HG03342 (cell line): ENCODE data around the gene AQP11.
"Not testable (repeated sequence)": the region's sequence is repeated elsewhere in the genome, so short reads cannot be mapped to it uniquely, and the experiment has no call there.

Source experiments
- ATAC-seq: cut with Tn5 transposase; IDR thresholded peaks from one replicate; pipeline ENCODE4 v1.9.1; 2021; ENCODE audit warnings: mild to moderate bottlenecking, moderate library complexity; ENCODE audit not compliant: unreplicated experiment

Gene AQP11

GRCh38 chr11:77590194-77590782, 535 bp downstream of the AQP11 start:
- peak; percentile 7 for ATAC-seq

DNA sequence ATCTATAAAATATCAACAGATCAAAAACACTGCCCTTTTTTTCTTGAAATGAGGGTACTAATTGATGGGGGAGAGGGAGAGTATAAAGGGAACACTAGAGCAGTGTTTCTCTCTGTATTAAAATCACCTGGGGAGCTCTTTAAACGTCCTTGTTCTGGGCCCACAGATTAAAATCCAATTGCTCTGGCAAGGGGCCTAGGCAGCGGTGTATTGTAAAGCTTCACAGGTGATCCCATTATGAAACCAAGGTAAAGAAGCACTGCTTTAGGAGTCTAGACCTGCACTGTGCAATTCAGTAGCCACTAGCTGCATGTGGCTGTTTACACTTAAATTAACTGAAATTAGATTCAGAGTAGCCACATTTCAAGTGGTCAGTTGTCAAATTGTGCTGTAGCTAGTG, 3.0 kb downstream of the AQP11 start:
- no peak for ATAC-seq

DNA sequence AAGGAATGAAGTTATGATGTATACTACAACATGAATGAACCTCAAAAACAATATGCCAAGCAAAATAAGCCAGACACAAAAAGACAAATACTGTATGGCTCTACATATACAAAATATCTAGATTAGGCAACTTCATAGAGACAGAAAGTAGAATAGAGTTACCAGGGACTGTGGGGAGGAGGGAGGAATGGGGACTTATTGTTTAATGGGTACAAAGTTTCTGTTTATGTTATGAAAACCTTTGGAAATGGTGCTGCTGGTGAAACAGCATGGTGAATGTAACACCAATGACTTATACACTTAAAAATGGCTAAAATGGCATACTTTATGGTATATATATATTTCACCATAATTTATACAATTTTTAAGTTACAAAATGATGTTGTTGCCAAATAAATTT, 4.1 kb downstream of the AQP11 start:
- no peak for ATAC-seq

- no peak for ATAC-seq
Measured at GRCh38 chr11:77596626-77597025, 6.9 kb downstream of the AQP11 start.

DNA sequence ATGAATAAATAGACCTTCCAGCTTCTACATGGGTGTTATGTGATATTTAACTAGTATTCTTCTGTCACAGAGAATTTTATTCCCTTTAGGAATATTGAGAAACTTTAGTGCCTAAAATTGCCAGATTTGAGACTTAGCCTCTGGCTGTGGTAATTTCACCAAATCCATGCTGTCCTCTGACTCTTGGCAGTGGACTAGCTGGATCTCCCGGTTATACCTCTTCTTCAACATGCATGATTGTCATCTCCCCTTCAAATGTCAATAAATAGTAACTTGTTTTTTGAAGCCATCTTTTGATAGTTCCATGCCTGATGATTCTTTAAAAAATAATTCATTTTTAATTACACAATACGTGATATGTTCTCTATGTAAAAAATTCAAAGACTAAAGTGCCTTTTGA, 8.4 kb downstream of the AQP11 start:
- no peak for ATAC-seq

DNA sequence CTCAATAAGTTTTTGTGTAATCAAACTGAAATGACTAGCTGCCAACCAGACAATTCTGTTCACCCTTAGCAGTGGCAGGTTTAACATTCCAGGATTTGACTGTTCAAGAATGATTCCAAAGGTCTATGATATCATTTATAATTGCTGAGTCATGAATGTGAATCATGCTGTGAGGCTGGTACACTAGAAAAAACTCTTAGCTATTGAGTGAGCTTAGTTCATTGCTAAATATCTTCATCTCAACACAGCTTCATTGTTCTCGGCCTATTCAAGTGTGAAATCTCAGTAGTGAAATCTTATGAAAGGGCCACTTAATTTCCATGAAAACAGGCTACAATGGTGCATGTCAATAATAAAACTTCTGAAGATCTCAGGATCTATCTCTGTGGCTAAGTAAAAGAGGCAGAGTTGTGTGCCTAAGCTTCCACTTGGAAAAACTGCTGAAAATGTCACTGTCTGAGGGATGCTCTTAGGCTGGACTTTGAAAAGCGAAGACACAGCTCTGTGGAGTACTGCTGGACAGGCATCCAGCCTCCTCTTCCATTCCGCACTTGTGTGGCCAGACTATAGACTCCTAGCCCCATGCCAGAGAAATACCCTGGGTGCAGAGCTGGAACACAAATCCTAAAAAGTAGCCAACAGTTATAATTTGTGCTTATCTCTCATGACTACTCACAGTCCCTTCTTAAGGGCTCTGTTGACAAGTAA, 12.8 kb downstream of the AQP11 start:
- no peak for ATAC-seq

GRCh38 chr11:77604281-77604680, 14.5 kb downstream of the AQP11 start:
- no peak for ATAC-seq

GRCh38 chr11:77609234-77609633, 19.5 kb downstream of the AQP11 start:
- no peak for ATAC-seq

- no peak for ATAC-seq
Measured at GRCh38 chr11:77611921-77612320, 22.2 kb downstream of the AQP11 start.

- no peak for ATAC-seq
Measured at GRCh38 chr11:77617892-77618291, 28.1 kb downstream of the AQP11 start.

GRCh38 chr11:77619576-77620198, 29.9 kb downstream of the AQP11 start:
- no peak for ATAC-seq

GRCh38 chr11:77630157-77630710, 40.5 kb downstream of the AQP11 start:
- no peak for ATAC-seq

DNA sequence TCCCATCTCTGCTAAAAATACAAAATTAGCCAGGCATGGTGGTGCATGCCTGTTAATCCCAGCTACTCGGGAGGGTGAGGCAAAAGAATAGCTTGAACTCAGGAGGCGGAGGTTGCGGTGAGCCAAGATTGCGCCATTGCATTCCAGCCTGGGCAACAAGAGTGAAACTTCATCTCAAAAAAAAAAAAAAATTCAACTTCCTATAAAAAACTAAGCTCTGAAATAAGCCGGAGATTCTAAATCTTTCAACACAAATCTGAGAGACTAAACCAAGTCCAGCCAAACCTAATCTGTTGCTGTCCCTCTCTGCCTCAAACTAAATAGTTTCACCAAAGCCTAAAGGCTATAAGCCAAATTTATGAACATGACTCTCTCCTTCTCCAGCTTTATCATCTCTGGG, 44.2 kb downstream of the AQP11 start:
- not testable (repeated sequence) for ATAC-seq

DNA sequence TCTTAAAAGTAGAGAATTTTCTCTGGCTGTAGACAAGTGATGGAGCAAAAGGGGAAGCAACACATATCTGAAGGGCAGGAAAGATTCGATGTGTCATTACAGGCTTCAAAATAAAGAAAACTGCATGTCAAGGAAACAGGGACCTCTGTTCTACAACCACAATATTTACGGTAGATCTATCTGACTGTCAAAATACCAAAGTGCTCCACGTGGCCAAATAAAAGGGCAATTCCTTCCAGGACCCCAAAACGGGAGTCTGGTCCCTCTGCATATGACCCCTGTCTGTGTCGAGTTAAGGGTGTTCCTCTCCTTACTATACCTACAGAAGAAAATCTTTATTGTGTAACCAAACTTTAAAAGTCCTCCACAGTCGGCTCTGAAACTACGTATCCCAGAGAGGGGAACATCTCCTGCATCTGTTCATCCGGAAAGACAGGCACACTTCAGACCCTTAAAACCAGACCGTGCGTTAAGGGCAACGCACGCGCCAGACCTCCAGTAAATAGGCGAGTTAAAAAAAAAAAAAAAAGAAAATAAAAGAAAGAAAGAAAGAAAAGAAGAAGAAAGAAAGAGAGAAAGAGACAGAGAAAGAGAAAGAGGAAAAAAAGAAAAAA, 47.1 kb downstream of the AQP11 start:
- ATAC-seq = no peak

DNA sequence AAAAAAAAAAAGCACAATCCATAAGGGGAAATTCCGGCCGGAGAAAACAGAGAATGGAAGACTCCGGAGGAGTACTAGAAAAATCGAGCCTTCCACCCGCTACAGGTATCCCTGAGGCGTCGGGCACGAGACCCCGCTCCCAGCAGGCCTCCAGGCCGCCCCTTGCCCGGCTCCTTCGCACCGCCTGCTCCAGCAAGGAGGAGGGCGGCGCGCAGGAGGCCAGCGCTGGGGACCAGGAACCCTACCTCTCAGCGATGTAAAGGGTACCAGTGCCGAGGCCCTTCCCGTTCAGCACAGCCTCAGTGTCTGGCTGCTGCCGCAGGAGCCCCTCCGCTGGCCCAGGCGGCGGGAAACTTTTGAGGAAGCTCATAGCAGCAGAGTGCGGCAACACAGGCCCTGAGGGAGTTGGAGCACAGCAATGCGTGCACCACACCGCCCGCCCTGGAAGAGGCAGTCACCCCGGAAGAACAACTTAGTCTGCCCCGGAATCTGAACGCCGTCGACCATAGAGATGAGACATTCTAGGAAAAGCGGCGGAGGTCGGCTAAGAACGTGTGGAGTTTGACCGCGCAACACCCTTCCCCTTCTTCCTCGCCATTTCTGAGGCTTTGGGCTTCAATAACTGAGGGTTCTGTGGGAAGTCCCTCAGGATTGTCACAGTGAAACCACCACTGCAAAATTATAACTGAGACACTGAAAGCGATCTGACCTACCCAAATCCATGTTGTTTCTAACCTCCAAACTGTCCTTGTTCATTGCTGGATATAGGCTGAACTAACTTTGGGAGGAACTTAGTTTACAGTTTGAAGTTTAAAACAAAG, 47.8 kb downstream of the AQP11 start, which contains the start of gene CLNS1A:
CLNS1A (minus strand) TSS at position 450 of the 821 bp plus-strand sequence; CDS start at position 370, 80 bp downstream.
- ATAC-seq = peak; percentile 91

DNA sequence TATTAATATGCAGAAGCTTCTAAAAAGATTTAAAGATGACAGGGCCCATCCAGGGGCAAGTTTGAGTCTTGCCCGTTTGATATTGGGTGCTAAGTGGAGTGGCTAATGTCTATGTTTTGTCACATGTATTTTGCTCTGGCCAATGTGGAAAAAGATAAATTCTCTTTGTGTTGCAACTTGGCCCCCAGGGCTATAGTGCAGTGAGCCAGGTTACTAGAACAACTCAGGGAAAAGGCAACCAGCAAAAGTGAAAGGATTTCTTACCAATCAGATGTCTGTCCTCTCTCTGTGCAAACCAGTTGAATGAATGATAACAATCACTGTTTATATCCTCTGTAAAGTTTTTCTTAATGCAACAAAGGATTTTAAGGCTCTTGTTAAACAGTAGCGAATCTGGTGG, 52.5 kb downstream of the AQP11 start:
- ATAC-seq = no peak

DNA sequence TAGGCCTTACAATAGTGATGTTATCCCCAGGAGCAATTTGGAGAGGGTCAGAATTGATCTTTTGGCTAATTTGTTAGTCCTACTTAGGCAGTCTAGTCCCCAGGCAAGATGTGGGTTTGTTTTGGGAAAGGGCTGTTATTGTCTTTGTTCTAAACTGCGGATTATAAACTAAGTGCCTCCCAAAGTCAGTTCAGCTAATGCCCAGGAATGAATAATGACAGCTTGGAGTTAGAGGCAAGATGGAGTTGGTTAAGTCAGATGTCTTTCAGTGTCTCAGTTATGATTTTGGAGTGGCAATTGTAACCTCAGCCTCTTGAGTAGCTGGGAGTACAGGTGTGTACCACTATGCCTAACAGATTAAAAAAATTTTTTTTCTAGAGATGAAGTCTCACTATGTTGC, 55.1 kb downstream of the AQP11 start:
- ATAC-seq = no peak

GRCh38 chr11:77647654-77648305, 58.0 kb downstream of the AQP11 start:
- no peak for ATAC-seq

DNA sequence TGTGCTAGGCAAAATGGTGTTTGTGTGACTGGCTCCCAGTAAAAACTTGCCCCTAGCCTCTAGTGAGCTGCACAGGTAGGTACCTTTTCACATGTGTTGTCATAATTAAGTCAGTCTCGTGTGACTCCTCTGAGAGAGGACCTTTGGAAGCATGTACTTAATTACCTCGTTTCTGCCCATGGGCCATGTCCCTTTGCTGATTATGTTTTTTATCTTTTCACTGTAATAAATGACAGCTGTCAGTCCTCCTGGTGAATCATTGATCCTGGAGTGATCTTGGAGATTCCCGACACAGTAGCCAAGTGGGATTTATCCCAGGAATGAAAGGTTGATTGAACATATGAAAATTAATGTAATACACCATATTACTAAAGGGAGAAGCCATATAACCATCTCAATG, 60.4 kb downstream of the AQP11 start:
- ATAC-seq = no peak

- no peak for ATAC-seq
Measured at GRCh38 chr11:77654770-77655434, 65.1 kb downstream of the AQP11 start.
